BE2C (cell line): ENCODE measurements around the gene WSB1.

Experiments
- DNase-seq: peaks from one replicate; pipeline ENCODE4 v3.0.0-alpha.2; 2020
- H3K27me3 ChIP-seq: fragments of 250-450 bp; sonication (Bioruptor Pico); 2 replicates; pipeline ENCODE4 v1.5.1; 2020; ENCODE audit warnings: mild to moderate bottlenecking
- H3K36me3 ChIP-seq: fragments of 250-450 bp; sonication (Bioruptor Pico); 2 replicates; pipeline ENCODE4 v1.5.1; 2020; ENCODE audit warnings: mild to moderate bottlenecking
- H3K4me1 ChIP-seq: fragments of 250-450 bp; sonication (Bioruptor Pico); 2 replicates; pipeline ENCODE4 v1.5.1; 2020
- H3K4me3 ChIP-seq: 2 replicates; pipeline ENCODE4 v1.5.1; 2011; ENCODE audit warnings: low read depth, low read length
- H3K9me3 ChIP-seq: fragments of 250-450 bp; sonication (Bioruptor Pico); 2 replicates; pipeline ENCODE4 v1.5.1; 2020
- TF ChIP-seq, protein P1 (sequence below): IDR thresholded peaks from 2 replicates; pipeline ENCODE4 v1.5.1; 2012; ENCODE audit warnings: mild to moderate bottlenecking, low read depth, low read length

The WSB1 gene

DNA sequence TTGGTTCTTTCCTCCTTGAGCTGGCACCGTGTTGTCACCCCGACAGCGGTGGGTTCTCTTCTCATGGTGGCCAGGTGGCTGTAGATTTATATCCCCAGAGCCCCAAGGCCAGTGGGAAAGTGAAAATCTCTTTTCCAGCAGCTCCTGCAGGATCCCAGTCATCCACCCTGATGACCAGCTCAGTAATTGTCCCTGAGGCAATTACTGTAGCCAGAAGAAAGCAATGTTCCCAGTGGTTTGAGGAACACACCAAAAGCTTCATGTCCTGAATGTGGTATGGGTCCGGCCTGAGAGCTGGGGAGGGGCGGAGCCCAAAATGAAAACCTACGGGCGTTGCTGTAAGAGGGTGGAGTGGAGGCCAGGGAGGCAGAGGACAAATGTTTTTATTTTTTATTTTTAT lies 69.0 kb downstream of the WSB1 start:
- TF ChIP-seq, protein P1, sequence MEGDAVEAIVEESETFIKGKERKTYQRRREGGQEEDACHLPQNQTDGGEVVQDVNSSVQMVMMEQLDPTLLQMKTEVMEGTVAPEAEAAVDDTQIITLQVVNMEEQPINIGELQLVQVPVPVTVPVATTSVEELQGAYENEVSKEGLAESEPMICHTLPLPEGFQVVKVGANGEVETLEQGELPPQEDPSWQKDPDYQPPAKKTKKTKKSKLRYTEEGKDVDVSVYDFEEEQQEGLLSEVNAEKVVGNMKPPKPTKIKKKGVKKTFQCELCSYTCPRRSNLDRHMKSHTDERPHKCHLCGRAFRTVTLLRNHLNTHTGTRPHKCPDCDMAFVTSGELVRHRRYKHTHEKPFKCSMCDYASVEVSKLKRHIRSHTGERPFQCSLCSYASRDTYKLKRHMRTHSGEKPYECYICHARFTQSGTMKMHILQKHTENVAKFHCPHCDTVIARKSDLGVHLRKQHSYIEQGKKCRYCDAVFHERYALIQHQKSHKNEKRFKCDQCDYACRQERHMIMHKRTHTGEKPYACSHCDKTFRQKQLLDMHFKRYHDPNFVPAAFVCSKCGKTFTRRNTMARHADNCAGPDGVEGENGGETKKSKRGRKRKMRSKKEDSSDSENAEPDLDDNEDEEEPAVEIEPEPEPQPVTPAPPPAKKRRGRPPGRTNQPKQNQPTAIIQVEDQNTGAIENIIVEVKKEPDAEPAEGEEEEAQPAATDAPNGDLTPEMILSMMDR, result no peak
- DNase-seq, result no peak
- H3K9me3 ChIP-seq, result no peaks in the 10 kb centered on the region

DNA sequence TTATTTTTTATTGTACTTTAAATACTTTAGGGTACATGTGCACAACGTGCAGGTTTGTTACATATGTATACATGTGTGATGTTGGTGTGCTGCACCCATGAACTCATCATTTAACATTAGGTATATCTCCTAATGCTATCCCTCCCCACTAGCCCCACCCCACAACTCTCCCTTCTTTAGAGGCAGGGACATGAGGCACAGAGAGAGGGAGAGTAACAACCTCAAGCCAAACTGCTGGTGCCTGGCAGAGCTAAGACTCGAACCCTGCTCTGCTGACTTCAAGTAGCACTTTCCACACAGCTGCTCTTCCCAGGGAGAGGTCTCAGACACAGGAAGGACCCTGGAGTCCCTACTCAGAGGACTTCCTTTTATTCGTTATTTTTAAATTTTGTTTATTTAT lies 69.4 kb downstream of the WSB1 start:
- Histone ChIP-seq H3K4me1 (no peaks in the 10 kb centered on the region), H3K27me3 (no peaks in the 10 kb centered on the region), H3K36me3 (no peaks in the 10 kb centered on the region), H3K4me3 (no peak overlapping the region), H3K9me3 (no peaks in the 10 kb centered on the region)
- TF ChIP-seq, protein P1, result no peak
- no peak for DNase-seq

More for the DNA sequence above, 69.0 kb downstream of the WSB1 start:
- H3K36me3 ChIP-seq, result no peaks in the 10 kb centered on the region
- H3K4me1 ChIP-seq, result no peaks in the 10 kb centered on the region
- no peak overlapping the region for H3K4me3 ChIP-seq
- no peaks in the 10 kb centered on the region for H3K27me3 ChIP-seq
